Measurements from ENCODE around the gene KRTAP13-3. TPM values are rescaled to one million over a fixed set of nuclear protein-coding genes. Genes with fewer than 3 reads are reported as not detected.

Gene KRTAP13-3
- total RNA-seq, 1 experiment from 2014 or later, result not detected

Other genes with a start within 250 kb of the KRTAP13-3 start
- gene CLDN8, start 209.8 kb downstream of the KRTAP13-3 start, total RNA-seq (2014; rRNA removed; shearing (Covaris generic); ENCODE audit: low replicate concordance), result not detected in 2 replicates
- gene KRTAP24-1, start 143.0 kb downstream of the KRTAP13-3 start, total RNA-seq (2014; rRNA removed; shearing (Covaris generic); ENCODE audit: low replicate concordance), result not detected in 2 replicates
- not detected in 2 replicates for gene KRTAP25-1, start 136.4 kb downstream of the KRTAP13-3 start, total RNA-seq (2014; rRNA removed; shearing (Covaris generic); ENCODE audit: low replicate concordance)
- not detected in 2 replicates for gene KRTAP26-1, start 105.6 kb downstream of the KRTAP13-3 start, total RNA-seq (2014; rRNA removed; shearing (Covaris generic); ENCODE audit: low replicate concordance)
- gene KRTAP27-1, start 88.2 kb downstream of the KRTAP13-3 start, total RNA-seq (2014; rRNA removed; shearing (Covaris generic); ENCODE audit: low replicate concordance), result not detected in 2 replicates
- gene KRTAP23-1, start 77.3 kb downstream of the KRTAP13-3 start, total RNA-seq (2014; rRNA removed; shearing (Covaris generic); ENCODE audit: low replicate concordance), result not detected in 2 replicates
- gene KRTAP13-2, start 53.7 kb downstream of the KRTAP13-3 start, total RNA-seq (2014; rRNA removed; shearing (Covaris generic); ENCODE audit: low replicate concordance), result not detected in 2 replicates
- gene KRTAP13-1, start 29.9 kb downstream of the KRTAP13-3 start, total RNA-seq (2014; rRNA removed; shearing (Covaris generic); ENCODE audit: low replicate concordance), result not detected in 2 replicates
- gene KRTAP13-4, start 4.3 kb upstream of the KRTAP13-3 start, total RNA-seq (2014; rRNA removed; shearing (Covaris generic); ENCODE audit: low replicate concordance), result not detected in 2 replicates
- not detected in 2 replicates for gene KRTAP15-1, start 14.3 kb upstream of the KRTAP13-3 start, total RNA-seq (2014; rRNA removed; shearing (Covaris generic); ENCODE audit: low replicate concordance)
- not detected in 2 replicates for gene KRTAP19-1, start 54.4 kb upstream of the KRTAP13-3 start, total RNA-seq (2014; rRNA removed; shearing (Covaris generic); ENCODE audit: low replicate concordance)
- not detected in 2 replicates for gene KRTAP19-2, start 61.5 kb upstream of the KRTAP13-3 start, total RNA-seq (2014; rRNA removed; shearing (Covaris generic); ENCODE audit: low replicate concordance)
- gene KRTAP19-3, start 66.1 kb upstream of the KRTAP13-3 start, total RNA-seq (2014; rRNA removed; shearing (Covaris generic); ENCODE audit: low replicate concordance), result not detected in 2 replicates
- not detected in 2 replicates for gene KRTAP19-4, start 71.2 kb upstream of the KRTAP13-3 start, total RNA-seq (2014; rRNA removed; shearing (Covaris generic); ENCODE audit: low replicate concordance)
- gene KRTAP19-5, start 76.2 kb upstream of the KRTAP13-3 start, total RNA-seq (2014; rRNA removed; shearing (Covaris generic); ENCODE audit: low replicate concordance), result not detected in 2 replicates
- not detected in 2 replicates for gene KRTAP19-6, start 115.9 kb upstream of the KRTAP13-3 start, total RNA-seq (2014; rRNA removed; shearing (Covaris generic); ENCODE audit: low replicate concordance)
- not detected in 2 replicates for gene KRTAP19-7, start 135.4 kb upstream of the KRTAP13-3 start, total RNA-seq (2014; rRNA removed; shearing (Covaris generic); ENCODE audit: low replicate concordance)
- gene KRTAP22-2, start 164.5 kb upstream of the KRTAP13-3 start, total RNA-seq (2014; rRNA removed; shearing (Covaris generic); ENCODE audit: low replicate concordance), result not detected in 2 replicates
- not detected in 2 replicates for gene KRTAP6-3, start 166.5 kb upstream of the KRTAP13-3 start, total RNA-seq (2014; rRNA removed; shearing (Covaris generic); ENCODE audit: low replicate concordance)
- gene KRTAP6-2, start 173.0 kb upstream of the KRTAP13-3 start, total RNA-seq (2014; rRNA removed; shearing (Covaris generic); ENCODE audit: low replicate concordance), result not detected in 2 replicates
- not detected in 2 replicates for gene KRTAP22-1, start 175.2 kb upstream of the KRTAP13-3 start, total RNA-seq (2014; rRNA removed; shearing (Covaris generic); ENCODE audit: low replicate concordance)
- gene KRTAP6-1, start 188.0 kb upstream of the KRTAP13-3 start, total RNA-seq (2014; rRNA removed; shearing (Covaris generic); ENCODE audit: low replicate concordance), result not detected in 2 replicates
- not detected in 2 replicates for gene KRTAP20-1, start 190.5 kb upstream of the KRTAP13-3 start, total RNA-seq (2014; rRNA removed; shearing (Covaris generic); ENCODE audit: low replicate concordance)
- gene KRTAP20-4, start 194.7 kb upstream of the KRTAP13-3 start, total RNA-seq (2014; rRNA removed; shearing (Covaris generic); ENCODE audit: low replicate concordance), result not detected in 2 replicates
- not detected in 2 replicates for gene KRTAP20-2, start 209.3 kb upstream of the KRTAP13-3 start, total RNA-seq (2014; rRNA removed; shearing (Covaris generic); ENCODE audit: low replicate concordance)
- gene KRTAP20-3, start 216.9 kb upstream of the KRTAP13-3 start, total RNA-seq (2014; rRNA removed; shearing (Covaris generic); ENCODE audit: low replicate concordance), result not detected in 2 replicates

Measured in Caki2 (cell line).